Peyer's patch (tissue), 4 donors: ENCODE data around the gene LRRC4B.

ENCODE experiments used
- POLR2A ChIP-seq, 2 donors: fragments of 450-650 bp; IDR thresholded peaks; one replicate each; pipeline ENCODE4 v1.5.1; 2017; ENCODE audit warnings: antibody characterized with exemption in 2 of 2, mild to moderate bottlenecking in 2 of 2, moderate library complexity in 2 of 2
- TF ChIP-seq, protein P1 (sequence below), 6 experiments: fragments of 450-650 bp in 4 of 6; fragments of 200-600 bp in 2 of 6; sonication (generic) in 1 of 6; IDR thresholded peaks; one replicate each; pipeline ENCODE4 v1.5.1; 2017 to 2019; ENCODE audit warnings: antibody characterized with exemption in 6 of 6, mild to moderate bottlenecking in 3 of 6, moderate library complexity in 1 of 6

DNA sequence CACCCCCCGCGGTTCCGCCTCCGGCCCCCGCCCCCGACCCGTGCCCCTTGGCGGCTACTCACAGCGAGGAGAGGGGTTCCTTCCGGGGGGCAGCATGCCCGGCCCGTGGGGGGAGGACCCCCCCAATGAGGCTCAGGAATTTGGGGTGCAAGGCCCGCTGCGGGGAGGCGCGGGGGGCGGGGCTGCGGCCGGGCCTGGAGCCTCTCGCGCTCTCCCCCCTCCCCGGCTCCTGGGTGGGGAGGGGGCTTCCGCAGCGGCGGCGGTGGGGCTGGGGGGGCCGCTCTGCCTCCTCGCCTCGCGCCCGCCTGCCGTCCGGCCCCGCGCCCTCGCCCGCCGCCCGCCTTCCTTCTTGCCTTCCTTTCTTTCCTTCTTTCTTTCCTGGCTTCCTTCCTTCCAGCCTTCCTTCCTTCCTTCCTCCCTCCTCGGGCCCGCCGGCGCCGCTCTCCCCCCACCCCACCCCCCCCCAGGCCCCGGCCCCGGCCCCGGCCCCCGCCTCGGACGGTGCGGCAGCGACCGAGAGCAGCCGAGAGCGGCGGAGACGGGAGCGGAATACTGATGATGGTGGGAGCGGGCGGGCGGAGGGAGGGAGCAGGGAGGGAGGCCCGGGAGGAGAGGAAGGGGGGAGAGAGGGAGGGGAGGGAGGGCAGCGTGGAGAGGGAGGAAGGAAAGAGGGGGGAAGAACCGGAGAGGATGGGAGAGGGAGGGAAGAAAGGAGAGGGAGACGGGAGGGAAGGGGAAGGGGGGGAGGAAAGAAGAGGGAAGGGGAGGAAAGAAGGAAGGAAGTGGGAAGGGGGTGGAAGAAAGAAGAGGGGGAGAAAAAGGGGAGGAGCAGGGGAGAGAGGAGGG lies at the start of gene LRRC4B:
- no peak for TF ChIP-seq POLR2A (IDR thresholded peaks at IDR 0.05)
- TF ChIP-seq, protein P1, sequence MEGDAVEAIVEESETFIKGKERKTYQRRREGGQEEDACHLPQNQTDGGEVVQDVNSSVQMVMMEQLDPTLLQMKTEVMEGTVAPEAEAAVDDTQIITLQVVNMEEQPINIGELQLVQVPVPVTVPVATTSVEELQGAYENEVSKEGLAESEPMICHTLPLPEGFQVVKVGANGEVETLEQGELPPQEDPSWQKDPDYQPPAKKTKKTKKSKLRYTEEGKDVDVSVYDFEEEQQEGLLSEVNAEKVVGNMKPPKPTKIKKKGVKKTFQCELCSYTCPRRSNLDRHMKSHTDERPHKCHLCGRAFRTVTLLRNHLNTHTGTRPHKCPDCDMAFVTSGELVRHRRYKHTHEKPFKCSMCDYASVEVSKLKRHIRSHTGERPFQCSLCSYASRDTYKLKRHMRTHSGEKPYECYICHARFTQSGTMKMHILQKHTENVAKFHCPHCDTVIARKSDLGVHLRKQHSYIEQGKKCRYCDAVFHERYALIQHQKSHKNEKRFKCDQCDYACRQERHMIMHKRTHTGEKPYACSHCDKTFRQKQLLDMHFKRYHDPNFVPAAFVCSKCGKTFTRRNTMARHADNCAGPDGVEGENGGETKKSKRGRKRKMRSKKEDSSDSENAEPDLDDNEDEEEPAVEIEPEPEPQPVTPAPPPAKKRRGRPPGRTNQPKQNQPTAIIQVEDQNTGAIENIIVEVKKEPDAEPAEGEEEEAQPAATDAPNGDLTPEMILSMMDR (IDR thresholded peaks at IDR 0.05), result no peak
